MM.1S (cell line): Measurements from ENCODE around the gene MRPL43.

ENCODE experiments used
- CTCF ChIP-seq: fragments of 300-600 bp; sonication (generic); IDR thresholded peaks from 2 replicates; pipeline ENCODE4 v1.5.1; 2016; ENCODE audit warnings: antibody characterized with exemption, low read length, mixed read lengths
- EZH2 ChIP-seq: fragments of 300-600 bp; sonication (generic); optimal IDR thresholded peaks from 2 replicates; pipeline ENCODE3; 2017; ENCODE audit warnings: low read depth, mild to moderate bottlenecking, antibody characterized with exemption, low read length, mixed read lengths
- EZH2phosphoT487 ChIP-seq: fragments of 300-600 bp; sonication (generic); IDR thresholded peaks from 2 replicates; pipeline ENCODE4 v1.6.1; 2018; ENCODE audit warnings: antibody characterized with exemption, low read length

- TF ChIP-seq CTCF = no peak
- TF ChIP-seq EZH2phosphoT487 = no peak
- no peak for TF ChIP-seq EZH2
Measured at GRCh38 chr10:101029520-101030295, 42.4 kb upstream of the MRPL43 start.
